ENCODE measurements around the gene SMCHD1.

SMCHD1 gene

DNA sequence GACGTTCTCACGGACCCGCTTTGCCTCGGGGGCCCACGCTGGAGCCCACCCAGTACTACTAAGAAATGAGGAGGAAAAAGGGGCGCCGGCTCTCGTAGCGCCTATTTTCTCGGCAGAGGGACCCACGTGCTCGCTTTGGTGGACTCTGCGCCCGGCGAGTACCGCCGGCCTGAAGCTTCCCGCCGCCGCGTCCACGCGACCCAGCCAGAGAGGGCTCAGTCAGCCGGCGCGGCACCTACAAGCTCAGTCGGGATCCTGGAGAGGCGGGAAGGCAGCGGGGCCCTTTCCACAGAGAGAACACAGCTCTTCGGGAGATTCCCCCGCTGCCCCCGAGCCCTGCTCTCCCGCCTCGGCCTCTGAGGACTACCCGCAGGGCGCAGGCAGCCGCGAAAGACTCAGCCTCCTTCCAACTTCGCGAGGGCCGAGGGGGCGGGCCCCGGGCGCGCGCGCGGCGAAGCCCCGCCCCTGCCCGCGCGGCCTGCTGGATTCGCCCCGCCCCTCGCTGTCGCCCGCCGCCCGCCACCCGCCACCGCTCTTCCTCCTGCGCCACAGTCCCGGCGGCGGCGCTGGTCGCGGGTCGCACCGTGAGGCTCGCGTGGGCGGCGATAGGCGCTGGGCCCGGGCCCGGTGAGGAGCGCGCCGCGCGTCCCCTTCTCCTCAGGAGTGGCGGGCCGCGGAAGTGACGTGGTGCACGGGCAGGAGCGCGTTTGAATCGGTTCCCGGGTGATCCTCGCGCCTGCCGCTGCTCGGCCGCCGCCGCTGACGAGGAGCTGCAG is at the start of gene SMCHD1:
Gene SMCHD1 (plus strand): TSS at position 549 of the 776 bp plus-strand sequence. CDS start 350 bp downstream, outside the sequence.
- DNase-seq (ENCODE audit: low spot score), result peak; percentile 92

DNA sequence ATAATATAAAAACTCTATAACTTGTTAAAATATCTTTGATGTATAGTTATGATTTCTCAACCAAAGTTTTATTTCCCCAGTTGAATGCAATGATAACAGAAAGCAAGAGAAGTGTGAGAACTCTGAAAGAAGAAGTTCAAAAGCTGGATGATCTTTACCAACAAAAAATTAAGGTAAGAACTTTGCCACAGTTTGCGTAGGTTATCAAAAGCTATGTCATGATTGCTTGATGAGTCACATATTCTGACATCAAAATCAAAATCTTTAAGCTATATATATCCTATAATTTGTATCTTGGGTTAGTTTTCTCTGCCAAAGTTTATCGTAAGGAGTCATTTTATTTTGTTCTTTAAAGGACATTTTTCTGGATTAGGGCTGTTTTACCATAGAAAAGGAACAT is 49.2 kb upstream of the SMCHD1 start:
- peak; percentile 26 for DNase-seq (ENCODE audit: low spot score)

DNA sequence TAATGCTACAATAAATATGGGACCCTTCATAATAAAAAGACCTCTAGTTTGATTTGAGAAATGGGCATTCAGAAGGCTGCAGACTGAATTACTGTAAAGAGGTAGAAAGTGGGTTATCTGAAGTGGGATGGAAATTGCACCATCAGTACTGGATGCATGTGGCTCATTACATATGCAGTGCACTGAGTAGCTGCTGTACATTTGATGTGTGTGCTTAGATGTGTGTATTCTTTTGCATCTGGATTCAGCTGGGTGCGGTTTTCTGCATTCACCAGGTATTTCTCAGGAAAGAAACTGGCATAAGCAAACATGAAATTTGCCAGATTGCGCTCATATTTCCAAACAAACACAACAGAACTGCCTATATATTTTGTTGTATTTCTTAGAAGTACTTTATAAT is 45.9 kb upstream of the SMCHD1 start:
- DNase-seq (ENCODE audit: low spot score), result no peak

DNA sequence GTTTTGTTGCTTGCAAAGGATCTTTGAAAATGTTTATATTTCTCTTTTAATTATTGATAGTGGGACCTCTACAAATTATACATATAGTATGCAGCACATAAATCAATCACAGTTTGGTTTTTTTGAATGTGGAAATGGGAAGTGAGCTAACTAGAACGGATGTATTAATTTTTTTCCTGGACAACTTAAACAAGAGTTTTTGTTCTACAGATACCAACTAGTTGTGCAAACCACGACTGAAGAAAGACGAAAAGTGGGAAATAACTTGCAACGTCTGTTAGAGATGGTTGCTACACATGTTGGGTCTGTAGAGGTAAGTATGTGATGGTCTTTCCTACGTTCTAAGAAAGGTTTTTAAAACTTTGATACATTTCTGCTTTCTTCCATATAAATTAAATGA is 45.0 kb upstream of the SMCHD1 start:
- DNase-seq (ENCODE audit: low spot score), result no peak

GRCh38 chr18:2612996-2613395 is 42.5 kb upstream of the SMCHD1 start:
- DNase-seq (ENCODE audit: low spot score), result no peak

- no peak for DNase-seq (ENCODE audit: low spot score)
Observed at GRCh38 chr18:2617401-2617998, 38.0 kb upstream of the SMCHD1 start.

DNA sequence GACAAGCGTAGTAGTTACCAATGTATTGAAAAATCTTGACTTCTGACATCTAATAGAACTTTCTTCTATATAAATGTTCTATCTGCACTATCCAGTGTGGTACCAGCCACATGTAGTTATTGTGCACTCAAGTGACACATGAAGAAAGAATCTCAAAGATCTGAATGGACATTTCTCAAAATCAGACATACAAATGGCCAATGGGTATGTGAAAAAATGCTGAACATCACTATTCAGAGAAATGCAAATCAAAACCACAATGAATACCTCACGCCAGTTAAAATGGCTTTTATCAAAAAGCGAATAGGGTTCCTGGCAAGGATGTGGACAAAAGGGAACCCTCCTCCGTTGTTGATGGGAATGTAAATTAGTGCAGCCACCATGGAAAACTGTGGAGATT is 37.5 kb upstream of the SMCHD1 start:
- DNase-seq (ENCODE audit: low spot score), result no peak

- DNase-seq (ENCODE audit: low spot score), result no peak
Observed at GRCh38 chr18:2625217-2625616, 30.3 kb upstream of the SMCHD1 start.

GRCh38 chr18:2627821-2628276 is 27.7 kb upstream of the SMCHD1 start:
- DNase-seq (ENCODE audit: low spot score), result peak; percentile 53

- no peak for DNase-seq (ENCODE audit: low spot score)
Observed at GRCh38 chr18:2629003-2629402, 26.5 kb upstream of the SMCHD1 start.

DNA sequence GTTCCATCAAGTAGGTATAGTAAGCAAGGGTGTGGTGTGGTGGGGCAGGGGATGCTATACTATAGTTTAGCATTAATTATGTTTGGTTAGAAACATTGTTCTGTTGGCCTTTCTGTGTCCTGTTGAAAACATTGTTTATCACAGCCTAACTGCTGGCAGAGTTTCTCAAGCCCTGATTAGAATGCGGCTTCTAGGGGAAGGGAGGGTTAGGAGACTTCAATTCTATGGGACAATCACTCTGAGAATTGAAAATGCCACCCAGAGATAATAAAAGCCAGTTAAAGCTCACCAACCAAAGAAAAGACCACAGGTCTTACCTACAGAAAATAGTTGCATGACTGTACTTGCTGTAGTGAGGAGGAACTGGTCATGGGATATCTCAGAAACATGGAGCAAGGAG is 19.9 kb upstream of the SMCHD1 start:
- no peak for DNase-seq (ENCODE audit: low spot score)

GRCh38 chr18:2636126-2636631 is 19.3 kb upstream of the SMCHD1 start:
- DNase-seq (ENCODE audit: low spot score), result peak; percentile 44

GRCh38 chr18:2641638-2642037 is 13.9 kb upstream of the SMCHD1 start:
- peak; percentile 68 for DNase-seq (ENCODE audit: low spot score)

DNA sequence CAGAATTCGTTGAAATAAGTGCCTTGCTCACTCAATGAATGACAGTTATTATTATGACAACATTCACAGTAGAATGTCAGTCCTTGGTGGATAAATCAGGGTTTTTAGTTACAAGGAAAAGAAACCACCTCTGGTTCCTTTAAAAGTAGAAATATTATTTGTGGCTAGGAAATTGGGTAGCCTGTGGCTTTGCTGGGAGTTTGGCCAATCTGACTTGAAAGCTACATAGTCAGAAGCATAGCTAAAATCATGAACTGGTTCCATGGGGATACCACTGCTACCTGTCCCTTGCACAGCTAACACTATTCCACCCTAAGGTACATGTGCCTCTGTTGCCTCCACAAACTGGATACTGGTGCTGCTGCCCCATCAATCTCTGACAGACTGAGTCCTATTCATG is 12.8 kb upstream of the SMCHD1 start:
- no peak for DNase-seq (ENCODE audit: low spot score)

DNA sequence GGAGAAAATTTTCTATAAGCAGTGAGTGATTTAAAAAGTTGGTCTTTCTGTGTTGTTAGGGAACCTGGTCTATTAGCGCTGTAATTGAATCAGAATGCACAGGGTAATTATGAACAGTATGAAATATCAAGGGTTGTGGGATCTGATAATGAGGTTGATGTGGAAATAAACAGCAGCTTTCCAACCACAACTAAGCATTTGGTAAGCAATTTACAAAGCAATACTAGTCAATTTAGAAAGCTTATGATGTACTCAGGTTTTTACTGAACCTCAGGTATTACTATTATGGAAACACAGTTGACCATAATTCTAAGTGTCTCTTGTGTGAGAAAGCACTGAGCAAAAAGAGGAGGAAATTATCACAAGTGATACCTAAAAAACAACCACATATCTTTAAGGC is 11.0 kb upstream of the SMCHD1 start:
- DNase-seq (ENCODE audit: low spot score), result peak; percentile 35

DNA sequence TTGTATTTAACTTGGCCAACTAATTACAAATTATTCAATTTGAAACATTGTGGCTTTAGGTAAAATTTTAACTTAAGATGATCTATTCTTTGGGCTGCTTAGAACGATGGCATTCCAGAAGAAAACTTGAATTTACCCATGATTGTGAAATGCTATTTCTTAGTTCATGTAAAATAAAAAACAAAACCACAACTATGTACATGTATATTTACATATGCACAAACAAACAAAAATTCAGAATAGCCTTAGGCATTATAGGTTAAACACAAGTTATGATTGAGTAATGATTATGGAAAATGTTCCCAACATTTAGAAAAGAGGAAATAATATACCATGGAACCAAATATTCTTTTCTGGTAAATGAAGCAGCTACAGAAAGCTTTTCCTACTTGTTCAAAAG is 3.5 kb upstream of the SMCHD1 start:
- DNase-seq (ENCODE audit: low spot score), result no peak

DNA sequence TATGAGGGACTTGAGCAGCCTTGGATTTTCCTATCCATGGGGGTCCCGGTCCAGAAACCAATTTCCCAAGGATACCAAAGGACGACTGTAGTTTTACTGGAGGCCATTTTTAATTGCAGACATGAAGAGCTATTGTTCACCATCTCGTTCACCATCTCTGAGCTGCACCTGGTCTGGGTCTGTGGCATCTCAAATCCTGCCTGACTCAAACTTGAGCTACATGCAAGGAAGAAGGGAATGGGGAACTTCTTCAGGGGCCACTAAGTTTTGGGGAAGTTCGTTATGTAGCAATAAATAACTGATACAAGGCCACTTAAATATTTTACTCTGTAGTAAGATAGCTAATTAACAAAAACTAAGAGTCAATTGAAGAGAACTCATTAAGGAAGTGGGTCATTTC is 2.1 kb upstream of the SMCHD1 start:
- DNase-seq (ENCODE audit: low spot score), result no peak

GRCh38 chr18:2654169-2654927 is 1.2 kb upstream of the SMCHD1 start:
- DNase-seq (ENCODE audit: low spot score), result no peak

GRCh38 chr18:2654928-2655177 is 673 bp upstream of the SMCHD1 start:
- DNase-seq (ENCODE audit: low spot score), result peak; percentile 76

- DNase-seq (ENCODE audit: low spot score), result no peak
Observed at GRCh38 chr18:2655954-2656236, 369 bp downstream of the SMCHD1 start.

DNA sequence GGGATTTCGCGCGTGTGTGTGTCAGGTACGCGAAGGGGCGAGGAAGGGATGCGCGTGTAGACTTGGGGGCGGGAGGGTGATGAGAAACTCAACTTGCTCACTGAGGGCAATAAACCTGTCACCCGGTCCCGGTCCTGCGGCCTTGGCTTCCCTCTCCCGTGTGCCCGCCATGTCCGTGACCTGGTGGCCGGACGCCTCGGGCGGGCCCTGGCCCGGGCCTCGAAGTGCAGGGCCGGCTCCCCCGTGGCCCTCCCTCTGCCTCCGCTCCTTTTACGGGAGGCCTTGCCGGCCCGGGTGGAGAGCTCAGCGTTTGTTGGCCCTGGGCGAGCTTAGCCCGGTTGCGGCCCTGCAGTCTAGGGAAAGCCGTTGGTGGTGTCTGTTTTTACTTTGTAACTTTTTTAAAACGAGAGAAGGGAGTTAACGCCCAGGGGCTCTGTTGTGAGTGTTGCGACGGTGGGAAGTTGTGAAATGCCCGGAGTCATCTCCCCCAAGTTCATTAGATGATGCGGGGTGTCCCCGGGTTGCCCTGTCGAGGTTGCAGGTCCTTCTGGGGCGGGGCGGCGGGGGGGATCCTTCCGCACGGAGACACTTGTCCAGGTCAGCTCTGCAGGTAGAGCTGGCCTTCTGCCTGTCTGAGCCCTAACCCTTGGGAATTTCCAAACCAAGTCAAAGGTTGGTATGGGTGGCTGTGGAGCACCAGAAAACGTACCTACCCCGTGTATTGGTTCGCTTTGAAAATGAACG is 883 bp downstream of the SMCHD1 start:
- DNase-seq (ENCODE audit: low spot score), result peak; percentile 51

GRCh38 chr18:2656981-2657512 is 1.5 kb downstream of the SMCHD1 start:
- DNase-seq (ENCODE audit: low spot score), result no peak

Measured in CD4-positive, alpha-beta T cell treated with Interleukin-2 at 100 ng/mL for 4 hours (primary cell).